ENCODE results near the gene HTR5A.

DNA sequence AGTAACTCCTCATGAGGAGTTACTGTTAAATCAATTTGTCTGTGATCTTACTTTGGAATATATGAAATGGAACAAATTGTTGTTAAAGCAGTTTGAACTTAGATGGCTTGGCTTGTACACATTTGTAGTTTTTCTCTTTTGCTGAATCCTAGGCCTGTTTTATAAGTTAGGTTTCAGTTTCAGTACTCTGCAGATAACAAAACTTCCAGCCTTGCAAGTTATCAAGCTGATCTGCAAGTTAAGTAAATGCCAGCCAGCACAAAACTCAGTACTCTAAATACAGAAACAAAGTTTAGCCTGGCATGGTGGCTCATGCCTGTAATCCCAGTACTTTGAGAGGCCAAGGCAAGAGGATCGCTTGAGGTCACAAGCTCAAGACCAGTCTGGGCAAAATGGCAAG, 42.2 kb upstream of the HTR5A start:
- TF ChIP-seq SCRT2 (tag by site-specific recombination; IDR thresholded peaks at IDR 0.05) (no peak), CTCF (tag by site-specific recombination; IDR thresholded peaks at IDR 0.05) (no peak), ZNF221 (tag by site-specific recombination; IDR thresholded peaks at IDR 0.05; ENCODE audit: borderline replicate concordance) (no peak), ZFP69B (tag by site-specific recombination; IDR thresholded peaks at IDR 0.05) (no peak), MYNN (tag by site-specific recombination; IDR thresholded peaks at IDR 0.05; ENCODE audit: borderline replicate concordance) (no peak), KLF9 (tag by site-specific recombination; IDR thresholded peaks at IDR 0.05; ENCODE audit: low read depth) (no peak), ZBTB21 (tag by site-specific recombination; IDR thresholded peaks at IDR 0.05) (no peak), ZNF785 (tag by site-specific recombination; IDR thresholded peaks at IDR 0.05) (no peak), ZNF664 (tag by site-specific recombination; IDR thresholded peaks at IDR 0.05) (no peak), ZNF274 (IDR thresholded peaks at IDR 0.05; ENCODE audit: low read length) (no peak), ZNF274 (tag by site-specific recombination; IDR thresholded peaks at IDR 0.05; ENCODE audit: borderline replicate concordance) (no peak)

All from HEK293 (cell line).